Activated CD4-positive, alpha-beta T cell treated with anti-CD3 and anti-CD28 coated beads, Interleukin-2, Interleukin-6, amounts not matched to agents 100 ng/mL and 50 ng/mL, durations not matched to agents 16 hours and 8 hours (primary cell): Measurements from ENCODE around the gene STRIP2.
"Not testable (repeated sequence)": the region's sequence is repeated elsewhere in the genome, so short reads cannot be mapped to it uniquely, and the experiment has no call there.

Experiments used
- DNase-seq: peaks from one replicate; pipeline ENCODE4 v3.0.0-alpha.2; 2020

The STRIP2 gene

GRCh38 chr7:129456421-129456820, 22.2 kb downstream of the STRIP2 start:
- no peak for DNase-seq

GRCh38 chr7:129457101-129457500, 22.9 kb downstream of the STRIP2 start:
- DNase-seq = no peak

GRCh38 chr7:129458171-129458570, 23.9 kb downstream of the STRIP2 start:
- no peak for DNase-seq

- DNase-seq = no peak
Measured at GRCh38 chr7:129461809-129462208, 27.6 kb downstream of the STRIP2 start.

GRCh38 chr7:129462420-129462819, 28.2 kb downstream of the STRIP2 start:
- DNase-seq = no peak

GRCh38 chr7:129464194-129464593, 30.0 kb downstream of the STRIP2 start:
- no peak for DNase-seq

GRCh38 chr7:129465080-129465479, 30.8 kb downstream of the STRIP2 start:
- DNase-seq = no peak

GRCh38 chr7:129466796-129467195, 32.6 kb downstream of the STRIP2 start:
- DNase-seq = no peak

GRCh38 chr7:129468087-129468486, 33.9 kb downstream of the STRIP2 start:
- DNase-seq = no peak

GRCh38 chr7:129468547-129468946, 34.3 kb downstream of the STRIP2 start:
- peak; percentile 29 for DNase-seq

GRCh38 chr7:129469930-129470329, 35.7 kb downstream of the STRIP2 start:
- DNase-seq = no peak

GRCh38 chr7:129470411-129470810, 36.2 kb downstream of the STRIP2 start:
- DNase-seq = no peak

GRCh38 chr7:129471402-129471827, 37.2 kb downstream of the STRIP2 start:
- DNase-seq = peak; percentile 20

- DNase-seq = not testable (repeated sequence)
Measured at GRCh38 chr7:129475931-129476330, 41.7 kb downstream of the STRIP2 start.

- not testable (repeated sequence) for DNase-seq
Measured at GRCh38 chr7:129476398-129476797, 42.2 kb downstream of the STRIP2 start.

GRCh38 chr7:129479831-129480230, 45.6 kb downstream of the STRIP2 start:
- DNase-seq = no peak

GRCh38 chr7:129480674-129481363, 46.6 kb downstream of the STRIP2 start:
- DNase-seq = no peak

GRCh38 chr7:129481376-129481775, 47.1 kb downstream of the STRIP2 start:
- DNase-seq = not testable (repeated sequence)

- no peak for DNase-seq
Measured at GRCh38 chr7:129482781-129483180, 48.5 kb downstream of the STRIP2 start.

- no peak for DNase-seq
Measured at GRCh38 chr7:129489491-129489890, 55.3 kb downstream of the STRIP2 start.

- no peak for DNase-seq
Measured at GRCh38 chr7:129492391-129492790, 58.2 kb downstream of the STRIP2 start.

GRCh38 chr7:129493555-129493954, 59.3 kb downstream of the STRIP2 start:
- no peak for DNase-seq

GRCh38 chr7:129494041-129494440, 59.8 kb downstream of the STRIP2 start:
- peak; percentile 65 for DNase-seq

GRCh38 chr7:129495987-129496386, 61.8 kb downstream of the STRIP2 start:
- DNase-seq = peak; percentile 58

- DNase-seq = no peak
Measured at GRCh38 chr7:129496653-129497052, 62.4 kb downstream of the STRIP2 start.
